K562 (cell line): ENCODE measurements around the gene CCND3. TPM values are rescaled to one million over a fixed set of nuclear protein-coding genes. Genes with fewer than 3 reads are reported as not detected.

Source experiments
- ATAC-seq: fragments of 200-7000 bp; cut with Tn5 transposase; 3 replicates; pipeline ENCODE4 v1.9.1; 2020; ENCODE audit warnings: moderate library complexity
- BruUV-seq: library from RNA; stranded (reverse); fragments of 400-500 nt; replicated peaks from 2 replicates; lab custom pipeline; 2021; lab: Mats Ljungman, UMichigan
- CTCF ChIA-PET: fragments of 300-600 bp; formaldehyde crosslinking; extraction: SDS; loops from one replicate; lab custom pipeline; 2021; ENCODE audit warnings: low intra/inter-chr PET ratio; lab: Yijun Ruan, JAX
- POLR2A ChIA-PET: fragments of 300-600, 350-650 bp; sonication (Branson Sonifier 250); formaldehyde crosslinking; extraction: SDS; loops from one replicate; lab custom pipeline; 2021; ENCODE audit warnings: antibody characterized with exemption, inconsistent platforms; lab: Yijun Ruan, JAX
- DNase-seq, 4 experiments: peaks; one replicate each; pipeline versions ENCODE4 v3.0.0 to v3.0.0-alpha.2; 2011 to 2018; ENCODE audit warnings: low spot score in 3 of 4, mixed read lengths in 3 of 4; ENCODE audit errors: extremely low read depth in 1 of 4
- FAIRE-seq: peaks from 2 replicates; lab custom pipeline; 2011; peaks lifted over from hg19 to GRCh38; lab: Jason Lieb, UNC
- H2AFZ ChIP-seq: 2 replicates; pipeline ENCODE4 v1.6.0; 2011; ENCODE audit warnings: low read depth, low read length, control low read depth, inconsistent platforms
- H3K27ac ChIP-seq: fragments of 200-600 bp; 3 replicates; pipeline ENCODE4 v1.8.0; 2011; ENCODE audit warnings: low read depth, mild to moderate bottlenecking, control low read depth, inconsistent platforms, low read length, moderate library complexity, mixed read lengths; ENCODE audit errors: extremely low read depth
- H3K27me3 ChIP-seq, 2 experiments: fragments of 300-600 bp in 1 of 2; 2 replicates in 1 of 2; 3 replicates in 1 of 2; pipeline versions ENCODE4 v1.6.0 to v1.8.0; 2011; ENCODE audit warnings: inconsistent platforms in 2 of 2, low read length in 2 of 2, mild to moderate bottlenecking in 1 of 2, mixed read lengths in 1 of 2, moderate library complexity in 1 of 2; ENCODE audit not compliant: control insufficient read depth in 2 of 2, insufficient read depth in 2 of 2
- H3K36me3 ChIP-seq: fragments of 300-600 bp; 3 replicates; pipeline ENCODE4 v1.8.0; 2011; ENCODE audit warnings: mild to moderate bottlenecking, low read length, inconsistent platforms; ENCODE audit not compliant: control insufficient read depth, insufficient read depth
- H3K4me1 ChIP-seq, 2 experiments: fragments of 200-600 bp in 1 of 2; replicated peaks in 1 of 2; 2 replicates in 1 of 2; 3 replicates in 1 of 2; pipeline versions ENCODE4 v1.5.1 to v1.8.0; 2011; ENCODE audit warnings: inconsistent platforms in 2 of 2, low read length in 2 of 2, mild to moderate bottlenecking in 1 of 2, mixed read lengths in 1 of 2, moderate library complexity in 1 of 2; ENCODE audit not compliant: control insufficient read depth in 2 of 2, insufficient read depth in 2 of 2
- H3K4me2 ChIP-seq: 2 replicates; pipeline ENCODE4 v1.6.1; 2011; ENCODE audit warnings: low read length, control low read depth, inconsistent platforms, mixed read lengths; ENCODE audit not compliant: insufficient read depth
- H3K4me3 ChIP-seq: fragments of 200-600 bp; sonication (generic), shearing (Covaris generic); 2 replicates; pipeline ENCODE4 v1.5.1; 2016; ENCODE audit warnings: control low read depth, inconsistent platforms
- H3K79me2 ChIP-seq: fragments of 200-600 bp; 3 replicates; pipeline ENCODE4 v1.8.0; 2011; ENCODE audit warnings: low read length, inconsistent platforms; ENCODE audit not compliant: control insufficient read depth, insufficient read depth
- H3K9ac ChIP-seq, 2 experiments: 2 replicates each; pipeline versions ENCODE4 v1.6.0 to v1.6.1; 2011; ENCODE audit warnings: low read depth in 2 of 2, low read length in 2 of 2, control low read depth in 1 of 2, inconsistent platforms in 1 of 2, mild to moderate bottlenecking in 1 of 2, mixed read lengths in 1 of 2; ENCODE audit not compliant: insufficient read depth in 1 of 2
- H3K9me1 ChIP-seq: one replicate; pipeline ENCODE4 v1.6.0; 2011; ENCODE audit warnings: inconsistent platforms, mild to moderate bottlenecking, low read length, moderate library complexity; ENCODE audit not compliant: control insufficient read depth, insufficient read depth
- H3K9me3 ChIP-seq: replicated peaks from 2 replicates; pipeline ENCODE4 v1.5.1; 2011; ENCODE audit warnings: low read depth, low read length, inconsistent platforms; ENCODE audit not compliant: control insufficient read depth, insufficient read depth
- H4K20me1 ChIP-seq: replicated peaks from 2 replicates; pipeline ENCODE4 v1.6.1; 2011; ENCODE audit warnings: low read length, inconsistent platforms, mixed read lengths; ENCODE audit not compliant: control insufficient read depth, insufficient read depth
- ATF4 ChIP-seq: fragments of 450-650 bp; formaldehyde crosslinking; IDR thresholded peaks from 2 replicates; pipeline ENCODE4 v1.4.0; 2022; ENCODE audit warnings: mild to moderate bottlenecking, moderate library complexity
- DNMT1 ChIP-seq: fragments of 450-650 bp; IDR thresholded peaks from 2 replicates; pipeline ENCODE4 v1.6.1; 2016; ENCODE audit warnings: antibody characterized with exemption, mild to moderate bottlenecking
- E4F1 ChIP-seq: fragments of 250-450 bp; sonication (Bioruptor Pico); IDR thresholded peaks from 2 replicates; pipeline ENCODE4 v1.5.0; 2021; ENCODE audit warnings: mild to moderate bottlenecking, borderline replicate concordance
- EP300 ChIP-seq: IDR thresholded peaks from 2 replicates; pipeline ENCODE4 v1.6.1; 2012; ENCODE audit warnings: low read length, improper control_type of control experiment
- JUN ChIP-seq, 2 experiments: sonication (generic) in 1 of 2; formaldehyde crosslinking in 1 of 2; IDR thresholded peaks; 2 replicates each; pipeline versions ENCODE4 v1.6.1 to v1.8.0; 2012 to 2022; ENCODE audit warnings: borderline replicate concordance in 2 of 2, mild to moderate bottlenecking in 2 of 2, improper control_type of control experiment in 1 of 2, low read depth in 1 of 2, low read length in 1 of 2, missing genetic modification reagents in 1 of 2
- KLF1 ChIP-seq: fragments of 450-650 bp; IDR thresholded peaks from 2 replicates; pipeline ENCODE4 v1.6.1; 2016; ENCODE audit warnings: missing genetic modification characterization, missing compliant biosample characterization
- LEF1 ChIP-seq: fragments of 450-650 bp; IDR thresholded peaks from 2 replicates; pipeline ENCODE4 v1.6.1; 2016; ENCODE audit warnings: mild to moderate bottlenecking
- MCM2 ChIP-seq: fragments of 450-650 bp; IDR thresholded peaks from 2 replicates; pipeline ENCODE4 v1.6.1; 2017; ENCODE audit warnings: low read depth, mild to moderate bottlenecking
- PHF20 ChIP-seq: fragments of 450-650 bp; IDR thresholded peaks from 2 replicates; pipeline ENCODE4 v1.6.1; 2018; ENCODE audit not compliant: partially characterized antibody
- PPARD ChIP-seq: fragments of 250-450 bp; sonication (Bioruptor Pico); IDR thresholded peaks from 2 replicates; pipeline ENCODE4 v1.8.0; 2022; ENCODE audit warnings: inconsistent platforms, mild to moderate bottlenecking, moderate library complexity
- SIN3A ChIP-seq, 2 experiments: fragments of 150-350 bp in 1 of 2; IDR thresholded peaks; 2 replicates each; pipeline ENCODE4 v1.6.1; 2011 to 2016; ENCODE audit warnings: borderline replicate concordance in 2 of 2, low read depth in 2 of 2, low read length in 2 of 2, mild to moderate bottlenecking in 2 of 2, moderate library complexity in 2 of 2; ENCODE audit not compliant: control insufficient read depth in 1 of 2
- ZBTB33 ChIP-seq: sonication (generic); formaldehyde crosslinking; IDR thresholded peaks from 2 replicates; pipeline ENCODE4 v1.8.1; 2023; ENCODE audit warnings: mild to moderate bottlenecking, missing genetic modification reagents
- ZNF121 ChIP-seq: sonication (generic); formaldehyde crosslinking; conservative IDR thresholded peaks from 2 replicates; pipeline ENCODE4 v1.8.0; 2022; ENCODE audit warnings: missing genetic modification reagents
- ZNF347 ChIP-seq: fragments of 450-650 bp; formaldehyde crosslinking; IDR thresholded peaks from 2 replicates; pipeline ENCODE4 v1.4.0; 2020; ENCODE audit warnings: low read depth, mild to moderate bottlenecking, moderate library complexity
- ZNF445 ChIP-seq: fragments of 250-450 bp; sonication (Bioruptor Pico); IDR thresholded peaks from 2 replicates; pipeline ENCODE4 v1.4.0; 2020; ENCODE audit warnings: low read depth, mild to moderate bottlenecking, moderate library complexity
- WGBS: fragments of 100-300 bp; shearing (Covaris generic); methylation state at CpG from one replicate; pipeline ENCODE4 v1.1.6; 2016; ENCODE audit warnings: low coverage, mixed read lengths; ENCODE audit not compliant: insufficient coverage; ENCODE audit errors: missing lambda C conversion rate; 5-methylcytosine and 5-hydroxymethylcytosine counted together
- in situ Hi-C: fragments of 300-500 bp; cut with MboI; formaldehyde crosslinking; loops from 4 replicates; pipeline ENCODE4 v1.15.0; 2018; ENCODE audit warnings: inconsistent platforms, mixed read lengths
- intact Hi-C: fragments of 100-400 bp; cut with micrococcal nuclease; formaldehyde crosslinking; loops from 2 replicates; pipeline ENCODE4 v1.14.2; 2022
- polyA plus RNA-seq, 8 experiments: library from polyadenylated mRNA; depleted of rRNA in 4 of 8; stranded (reverse) in 5 of 8; unstranded in 3 of 8; fragments of >200 nt; fragmentation: Nextera tagmentation in 2 of 8; fragmentation: Illumina TruSeq in 1 of 8; extraction: Ambion mirVana in 2 of 8; extraction: Trizol in 1 of 8; gene quantifications; 2 replicates each; pipeline versions ENCODE4 v1.2.1 to v1.2.3, GENCODE V29; 2011 to 2014; ENCODE audit warnings: inconsistent platforms in 1 of 8, missing spikeins in 1 of 8
- total RNA-seq, 7 experiments: library from RNA; depleted of rRNA in 6 of 7; stranded (reverse); fragments of >200 nt in 6 of 7; fragmentation: Illumina TruSeq in 2 of 7; extraction: Trizol in 2 of 7; gene quantifications; 2 replicates each; pipeline versions ENCODE4 v1.2.1 to v1.2.3, GENCODE V29; 2011 to 2021; ENCODE audit warnings: low replicate concordance in 1 of 7

Gene CCND3
- total and polyA plus RNA-seq, 9 of the 15 experiments (the other 6 are each of a cell fraction or from before 2014, with no cell fraction given) = 21.5 to 204 (median 97.4) TPM

- POLR2A ChIA-PET = interaction anchor here (0.6 to 11.8 kb wide), 22 partner anchors 11 to 827 kb away, joined by 3 to 166 read pairs (median 4); partner anchors contain the start of genes CCND3 and TOMM6
- Histone ChIP-seq H3K36me3 (peaks cover 47% of the 10 kb centered on the region), H3K79me2 (peaks cover 80% of the 10 kb centered on the region), H3K4me2 (peak within 1 kb of the TSS; percentile 96), H3K9me1 (no peaks in the 10 kb centered on the region), H3K4me3 (peak within 1 kb of the TSS; percentile 82), H3K4me1 (peaks cover 14 to 16% of the 10 kb centered on the region in 2 experiments; a peak in 4 of 5 replicates), H3K9me3 (no peaks in the 10 kb centered on the region), H3K27ac (peak within 1 kb of the TSS; percentile 98), H2AFZ (peak within 1 kb of the TSS; percentile 98), H4K20me1 (0 out of 2 replicates have a peak, but pooled peaks cover 4% of the 10 kb centered on the region), H3K27me3 (no peaks in the 10 kb centered on the region), H3K9ac (peak within 1 kb of the TSS; percentile 98)
- BruUV-seq = no TSS peak
- CTCF ChIA-PET = interaction anchor here (0.8 to 2.6 kb wide), 3 partner anchors 123 to 135 kb away, joined by 4 to 11 read pairs (median 9); partner anchors contain the start of gene TOMM6
- intact Hi-C loops = loop anchor here (1.0 to 5.0 kb wide), 3 partner anchors 15 to 134 kb away; partner anchors contain the start of gene TOMM6
- FAIRE-seq = peak; percentile 92
- under 1% methylated on average over 49 of the region's 55 CpGs for WGBS
- in situ Hi-C loops = no loop called here
- ATAC-seq = peak; percentile 89
- DNase-seq = peak; percentile 95 to 98 (median 96)
- TF ChIP-seq DNMT1 (no peak), EP300 (peak; percentile 43; the same call in 1 of the 2 replicates), ZBTB33 (CRISPR knock-in tag) (0 out of 2 replicates have a peak, but pooled peaks have one; percentile 39), KLF1 (tag) (peak; percentile 53; the same call in 1 of the 2 replicates), SIN3A (IDR thresholded peaks at IDR 0.05; ENCODE audit: borderline replicate concordance in 2 of 2, control insufficient read depth in 1 of 2, low read depth in 2 of 2, low read length in 2 of 2) (peak; percentile 90 to 95), ZNF121 (CRISPR knock-in tag) (no peak), E4F1 (CRISPR knock-in tag) (no peak), MCM2 (no peak), ZNF445 (no peak), JUN (IDR thresholded peaks at IDR 0.05; ENCODE audit: borderline replicate concordance, low read depth, low read length) (peak; percentile 79; the same call in 1 of the 2 replicates), JUN (CRISPR knock-in tag; IDR thresholded peaks at IDR 0.05; ENCODE audit: borderline replicate concordance) (no peak), ZNF347 (CRISPR knock-in tag) (no peak), LEF1 (no peak), ATF4 (no peak), PHF20 (peak; percentile 84), PPARD (CRISPR knock-in tag) (no peak)
These were observed 20.5 kb downstream of the CCND3 start, which contains the start of the genes BYSL and MED20 for GRCh38 chr6:41920921-41921711. TSS of gene BYSL (plus strand) at chr6:41921499. CDS start at chr6:41921563, 64 bp downstream. TSS of gene MED20 (minus strand) at chr6:41921139. CDS start at chr6:41921018, 121 bp downstream.
